ENCODE measurements around the gene SLC25A46.

The SLC25A46 gene

DNA sequence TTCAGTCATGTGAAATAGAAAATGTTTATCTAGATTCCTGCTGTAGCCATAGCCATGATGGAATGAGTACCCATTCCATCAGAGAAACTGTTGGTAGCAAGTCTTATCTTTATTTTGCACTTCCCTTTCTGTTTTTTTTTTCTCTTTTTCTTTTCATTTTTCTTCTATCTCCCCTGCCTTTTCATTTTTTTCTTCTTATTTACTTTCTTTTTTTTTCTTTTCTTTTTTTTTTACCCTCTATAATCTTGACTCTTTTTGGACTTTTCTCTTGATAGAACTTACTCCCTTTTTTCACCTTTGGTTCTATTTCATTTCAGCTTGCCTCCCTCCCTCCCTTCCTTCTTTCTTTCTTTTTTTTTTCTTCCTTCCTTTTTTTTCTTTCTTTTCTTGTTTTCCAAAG, 15.4 kb downstream of the SLC25A46 start:
- no peak overlapping the region for H3K4me3 ChIP-seq (replicated peaks; ENCODE audit: low read depth, low read length)
- no peak for DNase-seq (ENCODE audit: extremely low read depth, low read depth)
- TF ChIP-seq, protein P1, sequence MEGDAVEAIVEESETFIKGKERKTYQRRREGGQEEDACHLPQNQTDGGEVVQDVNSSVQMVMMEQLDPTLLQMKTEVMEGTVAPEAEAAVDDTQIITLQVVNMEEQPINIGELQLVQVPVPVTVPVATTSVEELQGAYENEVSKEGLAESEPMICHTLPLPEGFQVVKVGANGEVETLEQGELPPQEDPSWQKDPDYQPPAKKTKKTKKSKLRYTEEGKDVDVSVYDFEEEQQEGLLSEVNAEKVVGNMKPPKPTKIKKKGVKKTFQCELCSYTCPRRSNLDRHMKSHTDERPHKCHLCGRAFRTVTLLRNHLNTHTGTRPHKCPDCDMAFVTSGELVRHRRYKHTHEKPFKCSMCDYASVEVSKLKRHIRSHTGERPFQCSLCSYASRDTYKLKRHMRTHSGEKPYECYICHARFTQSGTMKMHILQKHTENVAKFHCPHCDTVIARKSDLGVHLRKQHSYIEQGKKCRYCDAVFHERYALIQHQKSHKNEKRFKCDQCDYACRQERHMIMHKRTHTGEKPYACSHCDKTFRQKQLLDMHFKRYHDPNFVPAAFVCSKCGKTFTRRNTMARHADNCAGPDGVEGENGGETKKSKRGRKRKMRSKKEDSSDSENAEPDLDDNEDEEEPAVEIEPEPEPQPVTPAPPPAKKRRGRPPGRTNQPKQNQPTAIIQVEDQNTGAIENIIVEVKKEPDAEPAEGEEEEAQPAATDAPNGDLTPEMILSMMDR (IDR thresholded peaks at IDR 0.05; ENCODE audit: low read depth, low read length, missing control alignments), result no peak

DNA sequence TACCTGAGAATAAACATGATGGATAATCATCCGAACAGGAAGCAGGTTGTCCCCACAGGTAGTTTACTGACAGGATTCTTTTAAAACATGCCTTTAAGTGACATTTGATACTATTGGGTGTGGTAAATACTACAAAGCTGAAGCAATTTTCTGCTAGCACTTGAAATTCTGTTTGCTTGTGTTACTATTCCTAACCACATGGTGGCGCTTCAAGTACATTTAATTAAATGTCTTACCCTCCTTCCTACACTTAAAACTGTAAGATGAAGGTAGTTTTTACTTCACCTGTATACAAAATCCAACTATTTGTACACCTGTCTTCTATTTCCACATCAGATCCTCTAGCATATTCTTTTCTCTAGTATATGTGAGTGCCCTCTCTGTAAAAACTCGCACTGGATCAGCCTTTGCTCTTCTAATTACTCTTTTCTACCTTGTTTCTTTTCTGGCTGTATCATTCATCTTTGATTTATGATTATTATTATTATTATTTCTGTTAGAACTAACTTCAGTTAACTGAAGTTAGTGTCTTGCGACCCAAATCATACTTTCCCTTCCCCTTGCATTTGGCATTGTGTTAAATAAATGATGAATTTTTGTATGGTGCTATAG, 18.4 kb downstream of the SLC25A46 start:
- no peak overlapping the region for H3K4me3 ChIP-seq (replicated peaks; ENCODE audit: low read depth, low read length)
- DNase-seq (ENCODE audit: extremely low read depth, low read depth), result no peak
- TF ChIP-seq, protein P1 (IDR thresholded peaks at IDR 0.05; ENCODE audit: low read depth, low read length, missing control alignments), result peak; percentile 46

GRCh38 chr5:110760158-110760557, 21.4 kb downstream of the SLC25A46 start:
- no peak overlapping the region for H3K4me3 ChIP-seq (replicated peaks; ENCODE audit: low read depth, low read length)

DNA sequence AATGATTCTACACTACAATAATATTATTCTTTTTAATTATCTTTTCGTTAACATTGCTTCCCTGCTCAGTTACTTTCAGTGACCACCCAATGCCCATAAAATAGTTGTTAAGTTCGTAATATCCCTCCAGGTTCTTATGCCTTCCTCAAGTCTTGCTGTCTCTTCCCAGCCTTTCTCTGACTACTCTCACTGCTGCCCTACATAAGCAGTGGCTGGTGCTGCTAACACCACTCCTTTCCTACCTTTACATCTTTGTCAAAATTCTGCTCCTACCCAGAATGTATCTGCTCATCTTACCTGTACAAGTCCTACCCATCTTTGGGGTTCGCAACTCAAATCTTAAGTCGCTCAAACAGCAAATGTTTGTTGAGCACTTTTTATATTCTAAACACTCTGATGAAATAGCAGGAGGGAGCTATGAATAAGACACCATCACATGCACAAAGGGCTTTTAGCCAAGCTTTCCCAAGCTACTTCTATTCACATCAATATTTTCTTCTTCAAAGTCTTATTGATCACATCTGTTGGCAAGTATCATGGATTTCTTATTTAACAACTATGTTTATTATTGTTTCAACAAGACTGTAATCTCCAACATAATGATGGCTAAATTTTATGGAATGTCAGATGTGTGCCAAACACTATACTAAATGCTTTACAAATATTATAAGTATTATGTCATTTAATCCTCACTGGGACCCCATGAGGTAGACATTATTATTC, 29.5 kb downstream of the SLC25A46 start:
- H3K4me3 ChIP-seq (replicated peaks; ENCODE audit: low read depth, low read length), result no peak overlapping the region
- TF ChIP-seq, protein P1 (IDR thresholded peaks at IDR 0.05; ENCODE audit: low read depth, low read length, missing control alignments), result no peak
- DNase-seq (ENCODE audit: extremely low read depth, low read depth), result no peak

More at GRCh38 chr5:110760158-110760557, 21.4 kb downstream of the SLC25A46 start:
- DNase-seq (ENCODE audit: extremely low read depth, low read depth), result no peak
- TF ChIP-seq, protein P1 (IDR thresholded peaks at IDR 0.05; ENCODE audit: low read depth, low read length, missing control alignments), result no peak

GRCh38 chr5:110769000-110769681, 30.3 kb downstream of the SLC25A46 start:
- DNase-seq (ENCODE audit: extremely low read depth, low read depth), result no peak

GRCh38 chr5:110770286-110770685, 31.5 kb downstream of the SLC25A46 start:
- DNase-seq (ENCODE audit: extremely low read depth, low read depth), result no peak
- TF ChIP-seq, protein P1 (IDR thresholded peaks at IDR 0.05; ENCODE audit: low read depth, low read length, missing control alignments), result no peak
- no peak overlapping the region for H3K4me3 ChIP-seq (replicated peaks; ENCODE audit: low read depth, low read length)

More at GRCh38 chr5:110769000-110769681, 30.3 kb downstream of the SLC25A46 start:
- no peak overlapping the region for H3K4me3 ChIP-seq (replicated peaks; ENCODE audit: low read depth, low read length)
- TF ChIP-seq, protein P1 (IDR thresholded peaks at IDR 0.05; ENCODE audit: low read depth, low read length, missing control alignments), result no peak
